Measurements from ENCODE around the gene TAF15. TPM values are rescaled to one million over a fixed set of nuclear protein-coding genes. Genes with fewer than 3 reads are reported as not detected.

TAF15 gene
- polyA plus RNA-seq, 1 donor (not counting 4 experiments of a cell fraction or from before 2014, with no cell fraction given) = 101 TPM

GRCh38 chr17:35766903-35767510 is 42.3 kb upstream of the TAF15 start:
- H3K4me2 ChIP-seq (ENCODE audit: control insufficient read depth, extremely low read depth, insufficient read depth, low read depth, low read length) = no peak overlapping the region
- TF ChIP-seq EZH2 (IDR thresholded peaks at IDR 0.05; ENCODE audit: low read length) = no peak
- peak; percentile 53 to 67 (median 63) for TF ChIP-seq CTCF (optimal IDR thresholded peaks at IDR 0.05 in 1 of 3, IDR thresholded peaks at IDR 0.05 in 1 of 3, conservative IDR thresholded peaks at IDR 0.05 in 1 of 3; ENCODE audit: extremely low read depth in 1 of 3, insufficient read depth in 2 of 3, low read length in 3 of 3)
- H3K9ac ChIP-seq (ENCODE audit: control insufficient read depth, extremely low read depth, insufficient read depth, low read length) = no peak overlapping the region

GRCh38 chr17:35768797-35769196 is 40.5 kb upstream of the TAF15 start:
- FAIRE-seq = no peak
- H3K9ac ChIP-seq (ENCODE audit: control insufficient read depth, extremely low read depth, insufficient read depth, low read length) = no peak overlapping the region
- H3K4me1 ChIP-seq (ENCODE audit: control insufficient read depth, extremely low read depth, insufficient read depth, low read length) = peaks cover 6% of the 10 kb centered on the region
- H3K4me2 ChIP-seq (ENCODE audit: control insufficient read depth, extremely low read depth, insufficient read depth, low read depth, low read length) = no peak overlapping the region
- no peak overlapping the region for H3K27ac ChIP-seq (ENCODE audit: control insufficient read depth, insufficient read depth, low read length)
- no peak for DNase-seq (ENCODE audit: low read depth, low spot score)
- no peaks in the 10 kb centered on the region for H3K9me1 ChIP-seq (ENCODE audit: control insufficient read depth, extremely low read depth, insufficient read depth, low read length)
- H3K79me2 ChIP-seq (ENCODE audit: control insufficient read depth, insufficient read depth, low read length) = no peaks in the 10 kb centered on the region
- H4K20me1 ChIP-seq (ENCODE audit: control insufficient read depth, extremely low read depth, insufficient read depth, low read length) = no peaks in the 10 kb centered on the region
- no peaks in the 10 kb centered on the region for H3K27me3 ChIP-seq (ENCODE audit: control insufficient read depth, extremely low read depth, insufficient read depth, low read length)
- peaks cover 0 to 3% of the 10 kb centered on the region in 2 experiments for H3K36me3 ChIP-seq (ENCODE audit: control insufficient read depth in 2 of 2, extremely low read depth in 1 of 2, insufficient read depth in 2 of 2, low read length in 2 of 2)
- no peak overlapping the region for H3K4me3 ChIP-seq (ENCODE audit: control insufficient read depth in 2 of 3, extremely low read depth in 1 of 3, insufficient read depth in 2 of 3, low read depth in 1 of 3, low read length in 3 of 3)
- no peak overlapping the region for H2AFZ ChIP-seq (ENCODE audit: control insufficient read depth, low read length)
- H3K9me3 ChIP-seq (ENCODE audit: control insufficient read depth, low read depth, low read length) = no peaks in the 10 kb centered on the region
- dilution Hi-C loops (cut with MboI; ENCODE audit: extremely low pct_ligation_motif_present, low sequenced_read_pairs) = no loop called here
- TF ChIP-seq EZH2 (IDR thresholded peaks at IDR 0.05; ENCODE audit: low read length) (no peak), CTCF (optimal IDR thresholded peaks at IDR 0.05 in 1 of 3, IDR thresholded peaks at IDR 0.05 in 1 of 3, conservative IDR thresholded peaks at IDR 0.05 in 1 of 3; ENCODE audit: extremely low read depth in 1 of 3, insufficient read depth in 2 of 3, low read length in 3 of 3) (no peak)

More at GRCh38 chr17:35766903-35767510, 42.3 kb upstream of the TAF15 start:
- Histone ChIP-seq H3K27me3 (ENCODE audit: control insufficient read depth, extremely low read depth, insufficient read depth, low read length) (no peaks in the 10 kb centered on the region), H3K4me3 (ENCODE audit: control insufficient read depth in 2 of 3, extremely low read depth in 1 of 3, insufficient read depth in 2 of 3, low read depth in 1 of 3, low read length in 3 of 3) (no peak overlapping the region), H3K9me3 (ENCODE audit: control insufficient read depth, low read depth, low read length) (no peaks in the 10 kb centered on the region), H3K79me2 (ENCODE audit: control insufficient read depth, insufficient read depth, low read length) (no peaks in the 10 kb centered on the region), H3K9me1 (ENCODE audit: control insufficient read depth, extremely low read depth, insufficient read depth, low read length) (no peaks in the 10 kb centered on the region), H3K36me3 (ENCODE audit: control insufficient read depth in 2 of 2, extremely low read depth in 1 of 2, insufficient read depth in 2 of 2, low read length in 2 of 2) (no peaks in the 10 kb centered on the region), H3K27ac (ENCODE audit: control insufficient read depth, insufficient read depth, low read length) (no peak overlapping the region), H3K4me1 (ENCODE audit: control insufficient read depth, extremely low read depth, insufficient read depth, low read length) (peaks cover 6% of the 10 kb centered on the region), H2AFZ (ENCODE audit: control insufficient read depth, low read length) (no peak overlapping the region), H4K20me1 (ENCODE audit: control insufficient read depth, extremely low read depth, insufficient read depth, low read length) (no peaks in the 10 kb centered on the region)
- FAIRE-seq = no peak
- DNase-seq (ENCODE audit: low read depth, low spot score) = no peak
- dilution Hi-C loops (cut with MboI; ENCODE audit: extremely low pct_ligation_motif_present, low sequenced_read_pairs) = no loop called here

All from keratinocyte (primary cell).